Karpas-422 (cell line): ENCODE results near the gene ZBTB16. TPM values are rescaled to one million over a fixed set of nuclear protein-coding genes. Genes with fewer than 3 reads are reported as not detected.

Experiments
- DNase-seq: peaks from one replicate; pipeline ENCODE4 v3.0.0-alpha.2; 2015
- H2AFZ ChIP-seq: fragments of 200-600 bp; sonication (generic); 2 replicates; pipeline ENCODE4 v1.6.1; 2014; ENCODE audit warnings: antibody characterized with exemption, low read length, mixed read lengths
- H3K27ac ChIP-seq: fragments of 200-600 bp; sonication (generic); 2 replicates; pipeline ENCODE4 v1.5.1; 2014; ENCODE audit warnings: mild to moderate bottlenecking, low read length, moderate library complexity
- H3K27me3 ChIP-seq: fragments of 200-600 bp; sonication (generic); 2 replicates; pipeline ENCODE4 v1.6.1; 2014; ENCODE audit warnings: low read length, mixed read lengths
- H3K36me3 ChIP-seq: fragments of 200-600 bp; sonication (generic); 2 replicates; pipeline ENCODE4 v1.6.1; 2014; ENCODE audit warnings: low read length, mixed read lengths; ENCODE audit not compliant: insufficient read depth
- H3K4me1 ChIP-seq: fragments of 200-600 bp; sonication (generic); 2 replicates; pipeline ENCODE4 v1.6.1; 2014; ENCODE audit warnings: mild to moderate bottlenecking, low read length, mixed read lengths
- H3K4me2 ChIP-seq: fragments of 200-600 bp; sonication (generic); 2 replicates; pipeline ENCODE4 v1.6.1; 2014; ENCODE audit warnings: low read length, low read depth, mild to moderate bottlenecking; ENCODE audit not compliant: poor library complexity, severe bottlenecking
- H3K4me3 ChIP-seq: fragments of 200-600 bp; sonication (generic); 2 replicates; pipeline ENCODE4 v1.5.1; 2014; ENCODE audit warnings: mild to moderate bottlenecking, antibody characterized with exemption, low read length, mixed read lengths
- H3K79me2 ChIP-seq: fragments of 200-600 bp; sonication (generic); 2 replicates; pipeline ENCODE4 v1.6.1; 2014; ENCODE audit warnings: mild to moderate bottlenecking, low read length, mixed read lengths
- H3K9ac ChIP-seq: fragments of 200-600 bp; sonication (generic); 2 replicates; pipeline ENCODE4 v1.6.0; 2014; ENCODE audit warnings: low read length
- H3K9me2 ChIP-seq: fragments of 200-600 bp; sonication (generic), shearing (Covaris generic); replicated peaks from 2 replicates; pipeline ENCODE4 v1.6.0; 2014; ENCODE audit warnings: mild to moderate bottlenecking, low read length, moderate library complexity; ENCODE audit not compliant: insufficient read depth
- H3K9me3 ChIP-seq: fragments of 300-700, 200-600 bp; sonication (generic); 2 replicates; pipeline ENCODE4 v1.6.1; 2014; ENCODE audit warnings: low read length, mixed read lengths
- H4K20me1 ChIP-seq: fragments of 200-600 bp; sonication (generic); 2 replicates; pipeline ENCODE4 v1.6.1; 2014; ENCODE audit warnings: mild to moderate bottlenecking, antibody characterized with exemption, low read length, low read depth; ENCODE audit not compliant: insufficient read depth
- total RNA-seq: library from RNA; depleted of rRNA; stranded (reverse); fragments of >200 nt; shearing (Covaris generic); gene quantifications from 2 replicates; pipeline ENCODE4 v1.2.3, GENCODE V29; 2014; ENCODE audit warnings: low replicate concordance

ZBTB16 gene
- total RNA-seq, 1 experiment from 2014 or later, result not detected

- Histone ChIP-seq H3K36me3 (no peaks in the 10 kb centered on the region), H3K4me2 (no peak overlapping the region), H3K9ac (no peak overlapping the region), H3K27me3 (no peaks in the 10 kb centered on the region), H3K27ac (no peak overlapping the region), H3K4me1 (no peaks in the 10 kb centered on the region), H3K79me2 (no peaks in the 10 kb centered on the region), H2AFZ (no peak overlapping the region), H4K20me1 (no peaks in the 10 kb centered on the region), H3K4me3 (no peak overlapping the region), H3K9me3 (no peaks in the 10 kb centered on the region), H3K9me2 (no peaks in the 10 kb centered on the region)
- no peak for DNase-seq
These were observed 108.4 kb downstream of the ZBTB16 start for GRCh38 chr11:114167771-114168448.

DNA sequence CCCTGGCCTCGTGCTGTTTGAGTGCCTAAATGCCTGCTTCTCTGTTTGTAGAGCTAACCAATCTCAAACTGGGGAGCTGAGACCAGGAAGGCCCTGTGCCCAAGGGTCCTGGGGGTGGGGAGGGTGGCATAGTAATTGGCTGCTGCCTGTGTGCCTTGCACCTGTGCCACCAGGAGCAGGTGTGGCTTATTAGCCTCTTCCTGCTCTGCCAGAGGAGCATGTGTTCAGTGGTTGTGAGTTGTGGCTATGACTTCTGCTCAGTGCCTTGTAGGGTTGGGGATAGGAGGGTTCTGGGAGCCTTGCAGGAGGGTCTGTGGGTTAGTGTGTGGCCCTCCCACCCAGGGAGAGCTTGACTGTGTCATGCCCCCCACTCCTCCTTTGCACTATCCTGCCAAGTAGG lies 109.2 kb downstream of the ZBTB16 start:
- no peak for DNase-seq
- Histone ChIP-seq H3K9me3 (no peaks in the 10 kb centered on the region), H3K4me1 (no peaks in the 10 kb centered on the region), H3K79me2 (no peaks in the 10 kb centered on the region), H3K27me3 (no peaks in the 10 kb centered on the region), H3K36me3 (no peaks in the 10 kb centered on the region), H3K4me2 (no peak overlapping the region), H3K9ac (no peak overlapping the region), H2AFZ (no peak overlapping the region), H4K20me1 (no peaks in the 10 kb centered on the region), H3K27ac (no peak overlapping the region), H3K9me2 (no peaks in the 10 kb centered on the region), H3K4me3 (no peak overlapping the region)

GRCh38 chr11:114169321-114169749 lies 109.8 kb downstream of the ZBTB16 start:
- no peaks in the 10 kb centered on the region for H3K9me3 ChIP-seq
- H3K4me2 ChIP-seq, result no peak overlapping the region
- no peak overlapping the region for H3K4me3 ChIP-seq
- no peak for DNase-seq
- H3K36me3 ChIP-seq, result no peaks in the 10 kb centered on the region
- H2AFZ ChIP-seq, result no peak overlapping the region
- no peaks in the 10 kb centered on the region for H3K9me2 ChIP-seq
- H3K4me1 ChIP-seq, result no peaks in the 10 kb centered on the region
- no peak overlapping the region for H3K27ac ChIP-seq
- no peaks in the 10 kb centered on the region for H3K27me3 ChIP-seq
- H3K79me2 ChIP-seq, result no peaks in the 10 kb centered on the region
- no peak overlapping the region for H3K9ac ChIP-seq
- H4K20me1 ChIP-seq, result no peaks in the 10 kb centered on the region

GRCh38 chr11:114169821-114170220 lies 110.3 kb downstream of the ZBTB16 start:
- Histone ChIP-seq H3K79me2 (no peaks in the 10 kb centered on the region), H3K9me3 (no peaks in the 10 kb centered on the region), H4K20me1 (no peaks in the 10 kb centered on the region), H3K9me2 (no peaks in the 10 kb centered on the region), H3K36me3 (no peaks in the 10 kb centered on the region), H3K4me3 (no peak overlapping the region), H3K4me2 (no peak overlapping the region), H2AFZ (no peak overlapping the region), H3K27ac (no peak overlapping the region), H3K27me3 (no peaks in the 10 kb centered on the region), H3K4me1 (no peaks in the 10 kb centered on the region), H3K9ac (no peak overlapping the region)
- no peak for DNase-seq

- no peak overlapping the region for H2AFZ ChIP-seq
- no peak overlapping the region for H3K27ac ChIP-seq
- DNase-seq, result no peak
- H4K20me1 ChIP-seq, result no peaks in the 10 kb centered on the region
- H3K4me1 ChIP-seq, result no peaks in the 10 kb centered on the region
- no peak overlapping the region for H3K4me2 ChIP-seq
- H3K9ac ChIP-seq, result no peak overlapping the region
- H3K9me2 ChIP-seq, result no peaks in the 10 kb centered on the region
- H3K79me2 ChIP-seq, result no peaks in the 10 kb centered on the region
- H3K9me3 ChIP-seq, result no peaks in the 10 kb centered on the region
- H3K36me3 ChIP-seq, result no peaks in the 10 kb centered on the region
- no peak overlapping the region for H3K4me3 ChIP-seq
- H3K27me3 ChIP-seq, result no peaks in the 10 kb centered on the region
These were observed 110.7 kb downstream of the ZBTB16 start for GRCh38 chr11:114170226-114170625.

DNA sequence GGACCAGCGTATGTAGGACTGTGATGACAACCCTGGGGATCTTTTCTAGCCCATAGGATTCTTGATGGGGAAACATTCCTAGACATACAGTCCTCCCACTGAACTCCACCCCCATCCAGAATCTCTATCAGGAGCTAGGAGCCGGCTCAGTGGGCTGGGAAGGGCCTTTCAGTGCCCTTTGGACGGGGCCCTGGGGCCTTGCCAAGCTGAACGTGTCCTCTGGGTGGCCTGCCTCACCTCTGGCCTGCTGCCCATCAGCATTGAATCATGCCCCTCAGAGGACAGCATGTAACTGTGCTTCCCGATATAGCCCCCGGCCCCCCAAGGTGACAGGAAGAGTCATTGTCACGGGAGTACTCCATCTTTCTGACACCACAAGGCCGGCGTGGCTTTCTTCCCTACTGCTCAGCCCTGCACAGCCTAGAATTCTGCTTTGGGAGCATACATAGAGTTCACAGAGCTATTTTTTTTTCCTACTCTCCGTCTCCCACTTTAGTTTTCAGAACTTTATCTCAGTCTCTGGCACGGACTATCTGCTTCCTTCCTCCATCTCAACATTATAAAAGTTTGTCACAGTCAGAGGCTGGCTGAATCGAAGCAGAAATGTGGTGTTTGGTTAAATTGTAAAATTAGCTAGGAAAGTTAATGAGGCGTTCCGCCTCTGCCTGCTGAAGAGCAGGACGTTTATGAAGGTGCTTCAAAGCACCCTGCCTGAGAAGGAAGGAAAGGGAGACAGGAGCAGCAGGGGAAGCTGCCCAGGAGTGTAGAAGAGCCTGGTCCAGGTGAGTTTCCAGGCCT lies 111.9 kb downstream of the ZBTB16 start:
- Histone ChIP-seq H4K20me1 (no peaks in the 10 kb centered on the region), H3K36me3 (no peaks in the 10 kb centered on the region), H3K9me2 (no peaks in the 10 kb centered on the region), H3K4me2 (no peak overlapping the region), H3K4me1 (no peaks in the 10 kb centered on the region), H3K27ac (no peak overlapping the region), H3K27me3 (no peaks in the 10 kb centered on the region), H3K4me3 (no peak overlapping the region), H2AFZ (no peak overlapping the region), H3K9ac (no peak overlapping the region), H3K9me3 (no peaks in the 10 kb centered on the region), H3K79me2 (no peaks in the 10 kb centered on the region)
- DNase-seq, result no peak

DNA sequence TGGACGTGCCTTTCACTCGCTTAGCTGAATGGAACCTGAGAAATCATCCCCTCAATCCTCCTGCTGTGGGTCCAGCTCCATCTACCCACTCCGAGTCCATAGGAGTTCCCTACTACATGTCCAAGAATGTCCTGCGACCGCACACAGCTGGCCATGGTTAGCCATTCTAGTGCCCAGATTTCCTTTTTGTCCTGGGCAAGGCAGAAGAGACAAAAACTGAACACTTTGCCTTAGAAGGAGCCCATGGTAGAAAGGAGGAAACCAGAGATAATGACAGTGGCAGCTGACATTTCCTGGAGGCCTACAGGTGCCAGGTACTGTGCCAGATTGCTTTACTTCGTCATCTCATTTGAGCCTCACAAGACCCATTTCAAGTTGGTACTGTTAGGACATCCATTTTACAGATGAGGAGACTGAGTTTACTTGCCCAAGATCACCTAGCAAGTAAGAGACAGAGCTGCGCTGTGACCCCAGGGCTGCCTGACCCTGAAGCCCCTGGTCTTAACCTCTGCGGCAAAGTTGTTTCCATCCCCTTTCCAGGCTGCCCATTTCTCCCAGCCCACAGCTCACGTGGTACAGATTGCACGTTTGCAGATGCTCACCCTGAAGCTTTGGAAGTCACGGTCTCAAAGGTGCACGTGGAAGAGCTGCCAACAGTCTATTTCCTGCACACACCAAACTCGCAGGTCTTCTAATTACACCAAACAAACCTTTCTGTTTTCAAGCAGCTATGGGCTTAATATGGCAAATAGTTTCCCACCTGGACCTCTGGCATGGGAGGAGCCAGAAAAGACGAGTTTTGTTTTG lies 112.7 kb downstream of the ZBTB16 start:
- H3K9me2 ChIP-seq, result no peaks in the 10 kb centered on the region
- no peak for DNase-seq
- no peak overlapping the region for H3K9ac ChIP-seq
- H3K4me2 ChIP-seq, result no peak overlapping the region
- H3K4me3 ChIP-seq, result no peak overlapping the region
- no peak overlapping the region for H3K27ac ChIP-seq
- no peaks in the 10 kb centered on the region for H4K20me1 ChIP-seq
- no peaks in the 10 kb centered on the region for H3K27me3 ChIP-seq
- no peak overlapping the region for H2AFZ ChIP-seq
- no peaks in the 10 kb centered on the region for H3K79me2 ChIP-seq
- no peaks in the 10 kb centered on the region for H3K9me3 ChIP-seq
- H3K4me1 ChIP-seq, result no peaks in the 10 kb centered on the region
- no peaks in the 10 kb centered on the region for H3K36me3 ChIP-seq

DNA sequence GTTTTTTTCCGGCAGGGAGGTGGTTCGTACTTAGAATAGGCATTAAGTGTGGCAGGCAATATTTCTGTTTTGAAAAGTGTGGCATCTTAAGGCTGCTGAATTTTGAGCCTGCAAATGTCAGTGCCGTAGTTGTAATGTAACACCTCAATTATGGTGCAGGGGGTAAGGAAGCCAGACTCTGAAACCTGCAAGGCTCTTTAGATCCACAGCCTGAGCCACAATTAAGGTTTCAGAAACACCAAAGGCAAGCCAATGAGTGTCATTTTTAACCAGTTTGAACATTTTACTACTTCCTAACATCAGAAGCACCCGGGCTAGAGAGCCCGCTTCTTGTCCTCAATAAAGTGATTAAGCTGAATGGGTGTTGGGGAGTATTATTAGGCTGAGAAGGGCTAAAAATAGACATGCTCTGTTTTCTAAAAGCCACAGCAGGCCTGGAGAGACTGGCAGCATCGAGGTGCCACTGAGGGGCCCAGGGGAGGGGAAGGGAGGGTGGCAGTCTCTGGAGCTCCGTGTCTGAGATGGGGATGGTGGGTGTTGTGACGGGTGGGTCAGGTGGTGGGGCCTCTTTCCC lies 113.4 kb downstream of the ZBTB16 start:
- Histone ChIP-seq H2AFZ (no peak overlapping the region), H3K4me3 (no peak overlapping the region), H3K27ac (no peak overlapping the region), H3K79me2 (no peaks in the 10 kb centered on the region), H3K9ac (no peak overlapping the region), H3K4me2 (no peak overlapping the region), H3K9me3 (no peaks in the 10 kb centered on the region), H3K4me1 (no peaks in the 10 kb centered on the region), H3K27me3 (no peaks in the 10 kb centered on the region), H4K20me1 (no peaks in the 10 kb centered on the region), H3K9me2 (no peaks in the 10 kb centered on the region), H3K36me3 (no peaks in the 10 kb centered on the region)
- no peak for DNase-seq
